MCF 10A (cell line): ENCODE data around the gene COL16A1. TPM values are rescaled to one million over a fixed set of nuclear protein-coding genes. Genes with fewer than 3 reads are reported as not detected.

Experiments
- BruUV-seq: library from RNA; stranded (reverse); fragments of 400-500 nt; replicated peaks from 2 replicates; lab custom pipeline; 2021; lab: Mats Ljungman, UMichigan
- CTCF ChIA-PET: fragments of 300-600 bp; sonication (Branson Sonifier 250); formaldehyde crosslinking; extraction: SDS; loops from one replicate; lab custom pipeline; 2021; ENCODE audit warnings: antibody characterized with exemption, inconsistent platforms; lab: Yijun Ruan, JAX
- POLR2A ChIA-PET: fragments of 300-600, 350-650 bp; sonication (Branson Sonifier 250); formaldehyde crosslinking; extraction: SDS; loops from one replicate; lab custom pipeline; 2020; ENCODE audit warnings: antibody characterized with exemption, inconsistent platforms; lab: Yijun Ruan, JAX
- DNase-seq: peaks from one replicate; pipeline ENCODE4 v3.0.0-alpha.2; 2018; ENCODE audit not compliant: unreplicated experiment
- H3K27ac Mint-ChIP-seq: one replicate; pipeline ENCODE4 v1.8.0; 2022; ENCODE audit warnings: mild to moderate bottlenecking, low read depth, mixed read lengths; ENCODE audit not compliant: unreplicated experiment
- H3K27me3 Mint-ChIP-seq: one replicate; pipeline ENCODE4 v1.8.0; 2022; ENCODE audit warnings: mixed read lengths; ENCODE audit not compliant: insufficient read depth, unreplicated experiment
- H3K36me3 Mint-ChIP-seq: one replicate; pipeline ENCODE4 v1.8.0; 2022; ENCODE audit warnings: mild to moderate bottlenecking, moderate library complexity, mixed read lengths; ENCODE audit not compliant: insufficient read depth, unreplicated experiment
- H3K4me1 Mint-ChIP-seq: one replicate; pipeline ENCODE4 v1.8.0; 2022; ENCODE audit warnings: mixed read lengths; ENCODE audit not compliant: insufficient read depth, unreplicated experiment
- H3K4me3 Mint-ChIP-seq: one replicate; pipeline ENCODE4 v1.8.0; 2022; ENCODE audit warnings: mild to moderate bottlenecking, moderate library complexity, mixed read lengths; ENCODE audit not compliant: unreplicated experiment
- H3K9me3 Mint-ChIP-seq: one replicate; pipeline ENCODE4 v1.8.0; 2022; ENCODE audit warnings: mixed read lengths; ENCODE audit not compliant: unreplicated experiment
- CTCF ChIP-seq: fragments of 200-600 bp; IDR thresholded peaks from one replicate; pipeline ENCODE4 v1.8.0; 2022; ENCODE audit warnings: antibody characterized with exemption, mild to moderate bottlenecking; ENCODE audit not compliant: unreplicated experiment
- intact Hi-C: fragments of 100-400 bp; cut with micrococcal nuclease; formaldehyde crosslinking; loops from 2 replicates; pipeline ENCODE4 v1.14.1; 2022
- total RNA-seq: library from RNA; stranded (reverse); gene quantifications from 2 replicates; pipeline ENCODE4 v1.2.3, GENCODE V29; 2022

Gene COL16A1
- total RNA-seq, 1 experiment from 2014 or later, result 42.1 TPM

- no peak for DNase-seq
- Mint-ChIP-seq H3K27ac (no peak overlapping the region), H3K4me3 (no peak overlapping the region), H3K27me3 (no peaks in the 10 kb centered on the region), H3K36me3 (peaks cover 15% of the 10 kb centered on the region), H3K4me1 (peaks cover 18% of the 10 kb centered on the region), H3K9me3 (no peaks in the 10 kb centered on the region)
- BruUV-seq, result no TSS peak
- intact Hi-C loops, result no loop called here
- TF ChIP-seq CTCF, result no peak
- ChIA-PET CTCF (interaction anchor here (0.8 kb wide), 1 partner anchor 27 kb away, joined by 4 read pairs; no protein-coding TSS in a partner anchor), POLR2A (no interaction called here)
These were observed 11.9 kb downstream of the COL16A1 start for GRCh38 chr1:31691951-31692350.

- no peak for DNase-seq
- intact Hi-C loops, result no loop called here
- Mint-ChIP-seq H3K4me3 (no peak overlapping the region), H3K27me3 (no peaks in the 10 kb centered on the region), H3K36me3 (peaks cover 13% of the 10 kb centered on the region), H3K4me1 (peaks cover 18% of the 10 kb centered on the region), H3K9me3 (no peaks in the 10 kb centered on the region), H3K27ac (no peak overlapping the region)
- no peak for TF ChIP-seq CTCF
- BruUV-seq, result no TSS peak
- ChIA-PET POLR2A (no interaction called here), CTCF (interaction anchor here (0.8 to 1.0 kb wide), 2 partner anchors 27 to 29 kb away, joined by 3 to 4 read pairs; no protein-coding TSS in a partner anchor)
These were observed 12.4 kb downstream of the COL16A1 start for GRCh38 chr1:31691446-31691845.

GRCh38 chr1:31690921-31691320, 12.9 kb downstream of the COL16A1 start:
- intact Hi-C loops, result loop anchor here (1.0 kb wide), 1 partner anchor 21 kb away; no protein-coding TSS in a partner anchor
- POLR2A ChIA-PET, result interaction anchor here (0.6 to 2.5 kb wide), 3 partner anchors 10 to 20 kb away, joined by 3 to 15 read pairs (median 4); no protein-coding TSS in a partner anchor

More at GRCh38 chr1:31690921-31691320, 12.9 kb downstream of the COL16A1 start:
- Mint-ChIP-seq H3K9me3 (no peaks in the 10 kb centered on the region), H3K4me1 (peaks cover 18% of the 10 kb centered on the region), H3K27ac (no peak overlapping the region), H3K36me3 (peaks cover 13% of the 10 kb centered on the region), H3K4me3 (no peak overlapping the region), H3K27me3 (no peaks in the 10 kb centered on the region)
- no peak for TF ChIP-seq CTCF
- CTCF ChIA-PET, result interaction anchor here (0.6 to 1.3 kb wide), 3 partner anchors 11 to 28 kb away, joined by 3 read pairs; no protein-coding TSS in a partner anchor
- no peak for DNase-seq
- no TSS peak for BruUV-seq
